Endothelial cell of umbilical vein (primary cell): Measurements from ENCODE around the gene SSPN.

Source experiments
- CTCF ChIP-seq, 2 donors: IDR thresholded peaks; 1 replicate in 1 of 2; 2 replicates in 1 of 2; pipeline ENCODE4 v1.5.1; 2011; ENCODE audit warnings: low read length in 2 of 2, mild to moderate bottlenecking in 2 of 2, moderate library complexity in 2 of 2, control low read depth in 1 of 2, inconsistent platforms in 1 of 2, low read depth in 1 of 2; ENCODE audit not compliant: insufficient read depth in 1 of 2; ENCODE audit errors: extremely low read depth in 1 of 2
- EZH2 ChIP-seq: IDR thresholded peaks from 2 replicates; pipeline ENCODE4 v1.6.1; 2012; ENCODE audit warnings: borderline replicate concordance, low read depth, mild to moderate bottlenecking, moderate library complexity, low read length, inconsistent platforms; ENCODE audit not compliant: severe bottlenecking
- FOS ChIP-seq: IDR thresholded peaks from 2 replicates; pipeline ENCODE4 v1.6.1; 2011; ENCODE audit warnings: mild to moderate bottlenecking, low read length, moderate library complexity, borderline replicate concordance; ENCODE audit not compliant: insufficient read depth
- JUN ChIP-seq: IDR thresholded peaks from 2 replicates; pipeline ENCODE4 v1.6.1; 2011; ENCODE audit warnings: borderline replicate concordance, low read depth; ENCODE audit not compliant: insufficient read length, insufficient read depth
- MAX ChIP-seq: IDR thresholded peaks from 2 replicates; pipeline ENCODE4 v1.6.1; 2011; ENCODE audit not compliant: insufficient read depth, insufficient read length
- POLR2A ChIP-seq: IDR thresholded peaks from 2 replicates; pipeline ENCODE4 v1.6.1; 2012; ENCODE audit warnings: low read depth, mild to moderate bottlenecking, control low read depth, low read length
- POLR2AphosphoS5 ChIP-seq: IDR thresholded peaks from 2 replicates; pipeline ENCODE4 v1.6.1; 2012; ENCODE audit warnings: low read depth, mild to moderate bottlenecking, control low read depth, low read length, moderate library complexity; ENCODE audit not compliant: insufficient read depth

GRCh38 chr12:26239122-26239851 is 43.9 kb downstream of the SSPN start:
- TF ChIP-seq CTCF (IDR thresholded peaks at IDR 0.05; ENCODE audit: extremely low read depth in 1 of 2, insufficient read depth in 1 of 2, low read depth in 1 of 2, low read length in 2 of 2), result no peak
- no peak for TF ChIP-seq JUN
- TF ChIP-seq POLR2AphosphoS5, result no peak
- no peak for TF ChIP-seq FOS
- no peak for TF ChIP-seq POLR2A
- no peak for TF ChIP-seq MAX
- TF ChIP-seq EZH2, result no peak
